OCI-LY7 (cell line): ENCODE measurements around the gene SUPT3H.

ENCODE experiments used
- CTCF ChIP-seq: fragments of 200-600 bp; sonication (generic); conservative IDR thresholded peaks from 2 replicates; pipeline ENCODE4 v1.5.1; 2014; ENCODE audit warnings: mild to moderate bottlenecking, antibody characterized with exemption, low read length, moderate library complexity, mixed read lengths
- EZH2phosphoT487 ChIP-seq: fragments of 200-600 bp; sonication (generic); IDR thresholded peaks from 2 replicates; pipeline ENCODE4 v1.6.1; 2018; ENCODE audit warnings: low read depth, borderline replicate concordance, mild to moderate bottlenecking, mixed run types, antibody characterized with exemption, low read length, moderate library complexity, mixed read lengths

DNA sequence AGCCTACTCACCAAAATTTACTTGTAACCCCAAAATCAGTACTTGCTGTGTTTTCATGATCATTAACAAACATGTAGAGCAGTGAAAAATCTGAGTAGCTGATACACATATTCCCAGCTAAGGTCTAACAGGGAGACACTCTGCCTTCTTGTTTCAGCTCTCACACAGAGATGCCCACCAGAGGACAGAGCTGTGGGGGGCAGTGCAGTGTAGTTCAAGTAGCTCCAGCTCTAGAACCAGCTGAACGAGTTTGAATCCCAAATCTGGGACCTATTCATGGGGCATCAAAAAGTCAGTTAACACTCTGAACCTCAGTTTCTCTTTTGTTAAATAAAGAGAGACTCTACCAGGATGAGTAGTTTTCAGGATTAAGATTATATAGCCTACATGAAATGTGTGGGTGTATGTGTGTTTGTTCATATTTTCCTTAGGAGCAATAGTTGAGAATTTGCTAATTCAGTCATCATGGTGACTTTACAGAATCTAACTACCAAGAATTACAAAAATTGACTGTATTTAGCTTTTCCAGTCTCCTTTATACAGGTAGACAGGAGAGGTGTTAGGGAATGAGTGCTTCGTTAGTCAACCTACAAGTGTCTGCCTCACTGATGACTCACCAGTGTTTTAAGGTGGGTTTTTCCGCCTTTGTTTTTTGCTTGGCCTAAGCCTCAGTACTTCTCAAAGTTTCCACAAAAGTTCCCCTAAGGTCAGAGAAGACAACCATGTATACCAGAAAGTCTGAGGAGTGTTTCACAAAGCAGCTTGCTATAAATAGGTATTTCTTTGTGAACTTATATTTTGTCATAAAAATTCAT, 213.6 kb downstream of the SUPT3H start:
- TF ChIP-seq CTCF: no peak
- TF ChIP-seq EZH2phosphoT487: no peak
